Type B pancreatic cell (in vitro differentiated cells): ENCODE results near the gene LRRC3. TPM values are rescaled to one million over a fixed set of nuclear protein-coding genes. Genes with fewer than 3 reads are reported as not detected.

Source experiments
- DNase-seq: peaks from one replicate; pipeline ENCODE4 v3.0.0; 2021; ENCODE audit warnings: mixed read lengths; ENCODE audit not compliant: unreplicated experiment; ENCODE audit errors: extremely low spot score
- H3K27ac Mint-ChIP-seq: 2 replicates; pipeline ENCODE4 v1.8.0; 2021; ENCODE audit warnings: mild to moderate bottlenecking, mixed read lengths
- H3K27me3 Mint-ChIP-seq: 2 replicates; pipeline ENCODE4 v1.8.0; 2021; ENCODE audit warnings: mixed read lengths
- H3K36me3 Mint-ChIP-seq: 2 replicates; pipeline ENCODE4 v1.8.0; 2021; ENCODE audit warnings: mixed read lengths
- H3K4me1 Mint-ChIP-seq: one replicate; pipeline ENCODE4 v1.8.0; 2021; ENCODE audit warnings: mixed read lengths; ENCODE audit not compliant: unreplicated experiment
- H3K4me3 Mint-ChIP-seq: 2 replicates; pipeline ENCODE4 v1.8.0; 2021; ENCODE audit warnings: mild to moderate bottlenecking, mixed read lengths
- H3K9me3 Mint-ChIP-seq: 2 replicates; pipeline ENCODE4 v1.8.0; 2021; ENCODE audit warnings: mixed read lengths
- total RNA-seq: library from RNA; stranded (reverse); gene quantifications from 2 replicates; pipeline ENCODE4 v1.2.1, GENCODE V29; 2021; ENCODE audit warnings: low replicate concordance
- TF ChIP-seq, protein P1 (sequence below): fragments of 200-600 bp; sonication (generic); conservative IDR thresholded peaks from 2 replicates; pipeline ENCODE4 v1.5.0; 2021; ENCODE audit warnings: antibody characterized with exemption, mild to moderate bottlenecking

Gene LRRC3
- total RNA-seq, 1 donor from 2014 or later, result 8.7 TPM

DNA sequence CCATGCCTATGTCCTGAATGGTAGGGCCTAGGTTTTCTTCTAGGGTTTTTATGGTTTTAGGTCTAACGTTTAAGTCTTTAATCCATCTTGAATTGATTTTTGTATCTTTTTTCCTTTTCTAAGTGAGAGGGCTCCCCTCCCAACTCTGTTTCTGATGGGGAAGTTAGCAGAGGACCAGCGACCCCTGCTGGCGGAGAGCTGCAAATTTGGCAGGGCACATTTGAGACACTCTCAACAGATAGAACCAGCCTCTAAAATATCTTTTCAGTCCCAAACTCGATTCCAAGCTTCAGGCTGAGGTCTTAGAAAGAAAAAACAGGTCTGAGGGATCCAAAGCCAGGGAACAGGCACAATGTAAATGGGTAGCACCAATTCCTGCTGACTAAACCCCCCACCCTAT lies 32.5 kb downstream of the LRRC3 start:
- TF ChIP-seq, protein P1, sequence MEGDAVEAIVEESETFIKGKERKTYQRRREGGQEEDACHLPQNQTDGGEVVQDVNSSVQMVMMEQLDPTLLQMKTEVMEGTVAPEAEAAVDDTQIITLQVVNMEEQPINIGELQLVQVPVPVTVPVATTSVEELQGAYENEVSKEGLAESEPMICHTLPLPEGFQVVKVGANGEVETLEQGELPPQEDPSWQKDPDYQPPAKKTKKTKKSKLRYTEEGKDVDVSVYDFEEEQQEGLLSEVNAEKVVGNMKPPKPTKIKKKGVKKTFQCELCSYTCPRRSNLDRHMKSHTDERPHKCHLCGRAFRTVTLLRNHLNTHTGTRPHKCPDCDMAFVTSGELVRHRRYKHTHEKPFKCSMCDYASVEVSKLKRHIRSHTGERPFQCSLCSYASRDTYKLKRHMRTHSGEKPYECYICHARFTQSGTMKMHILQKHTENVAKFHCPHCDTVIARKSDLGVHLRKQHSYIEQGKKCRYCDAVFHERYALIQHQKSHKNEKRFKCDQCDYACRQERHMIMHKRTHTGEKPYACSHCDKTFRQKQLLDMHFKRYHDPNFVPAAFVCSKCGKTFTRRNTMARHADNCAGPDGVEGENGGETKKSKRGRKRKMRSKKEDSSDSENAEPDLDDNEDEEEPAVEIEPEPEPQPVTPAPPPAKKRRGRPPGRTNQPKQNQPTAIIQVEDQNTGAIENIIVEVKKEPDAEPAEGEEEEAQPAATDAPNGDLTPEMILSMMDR, result peak; percentile 73
- no peak for DNase-seq

DNA sequence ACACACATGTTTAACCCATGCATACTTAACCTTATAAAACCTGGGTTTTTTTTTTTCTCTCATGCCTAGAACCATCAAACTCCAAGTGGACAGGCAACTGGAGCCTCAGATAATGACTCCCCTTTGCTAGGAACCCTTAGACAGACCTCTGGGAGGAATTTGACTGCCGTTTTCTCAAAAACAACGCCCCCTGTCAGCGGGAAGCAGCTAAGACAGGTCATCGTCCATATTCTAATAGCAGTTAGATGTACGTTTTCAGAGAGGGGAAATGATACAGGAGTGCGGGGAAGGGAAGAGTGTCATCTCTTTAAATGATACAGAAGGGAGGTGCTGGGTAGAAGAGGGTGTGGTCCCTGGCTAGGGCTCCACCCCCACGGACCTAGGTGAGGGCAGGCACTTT lies 34.7 kb downstream of the LRRC3 start:
- Mint-ChIP-seq H3K27me3 (peaks cover 3% of the 10 kb centered on the region), H3K9me3 (peaks cover 14% of the 10 kb centered on the region), H3K4me1 (peaks cover 3% of the 10 kb centered on the region), H3K4me3 (no peak overlapping the region), H3K36me3 (peaks cover 19% of the 10 kb centered on the region), H3K27ac (no peak overlapping the region)
- no peak for DNase-seq
- TF ChIP-seq, protein P1, result peak; percentile 55

More for the DNA sequence above, 32.5 kb downstream of the LRRC3 start:
- peaks cover 3% of the 10 kb centered on the region for H3K27me3 Mint-ChIP-seq
- H3K9me3 Mint-ChIP-seq, result peaks cover 9% of the 10 kb centered on the region
- peak overlapping the region; percentile 54 for H3K4me3 Mint-ChIP-seq
- H3K36me3 Mint-ChIP-seq, result peaks cover 14% of the 10 kb centered on the region
- H3K4me1 Mint-ChIP-seq, result peaks cover 5% of the 10 kb centered on the region
- no peak overlapping the region for H3K27ac Mint-ChIP-seq

DNA sequence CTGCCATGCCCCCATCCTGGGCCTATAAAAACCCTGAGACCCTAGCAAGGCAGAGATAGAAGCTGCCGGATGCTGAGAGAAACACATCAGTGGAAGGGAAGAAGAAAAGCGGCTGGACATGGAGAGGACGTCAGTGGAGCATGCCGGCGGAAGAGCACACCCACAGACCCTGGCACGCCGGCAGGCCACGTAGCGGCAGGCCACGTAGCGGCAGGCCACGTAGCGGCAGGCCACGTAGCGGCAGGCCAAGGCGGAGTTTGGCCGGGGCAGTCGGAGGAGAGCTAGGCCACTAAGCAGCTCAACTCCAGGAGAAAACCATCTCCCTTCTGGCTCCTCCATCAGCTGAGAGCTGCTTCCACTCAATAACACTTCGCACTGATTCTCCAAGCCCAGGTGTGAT lies 35.1 kb downstream of the LRRC3 start:
- no peak overlapping the region for H3K4me3 Mint-ChIP-seq
- TF ChIP-seq, protein P1, result no peak
- no peaks in the 10 kb centered on the region for H3K4me1 Mint-ChIP-seq
- no peaks in the 10 kb centered on the region for H3K27me3 Mint-ChIP-seq
- peaks cover 14% of the 10 kb centered on the region for H3K9me3 Mint-ChIP-seq
- DNase-seq, result no peak
- no peak overlapping the region for H3K27ac Mint-ChIP-seq
- H3K36me3 Mint-ChIP-seq, result peaks cover 20% of the 10 kb centered on the region

DNA sequence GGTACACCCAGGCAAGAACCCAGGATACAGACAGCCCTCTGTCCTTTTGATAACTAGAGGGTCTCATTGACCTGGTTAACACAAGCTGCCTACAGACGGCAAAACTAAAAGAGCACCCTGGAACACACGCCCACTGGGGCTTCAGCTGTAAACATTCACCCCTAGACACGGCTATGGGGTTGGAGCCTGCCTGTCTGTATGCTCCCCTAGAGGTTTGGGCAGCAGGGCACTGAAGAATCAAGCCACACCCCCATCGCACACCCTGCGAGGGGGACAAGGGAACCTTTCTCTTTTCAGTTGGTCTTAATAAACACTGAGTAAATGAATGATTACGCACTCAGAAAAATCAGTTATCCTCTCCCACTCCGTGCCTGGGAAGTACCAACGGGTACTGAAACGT lies 35.5 kb downstream of the LRRC3 start:
- H3K4me1 Mint-ChIP-seq, result no peaks in the 10 kb centered on the region
- TF ChIP-seq, protein P1, result no peak
- no peak overlapping the region for H3K4me3 Mint-ChIP-seq
- H3K9me3 Mint-ChIP-seq, result peaks cover 14% of the 10 kb centered on the region
- H3K27ac Mint-ChIP-seq, result no peak overlapping the region
- no peak for DNase-seq
- no peaks in the 10 kb centered on the region for H3K27me3 Mint-ChIP-seq
- H3K36me3 Mint-ChIP-seq, result peaks cover 23% of the 10 kb centered on the region

DNA sequence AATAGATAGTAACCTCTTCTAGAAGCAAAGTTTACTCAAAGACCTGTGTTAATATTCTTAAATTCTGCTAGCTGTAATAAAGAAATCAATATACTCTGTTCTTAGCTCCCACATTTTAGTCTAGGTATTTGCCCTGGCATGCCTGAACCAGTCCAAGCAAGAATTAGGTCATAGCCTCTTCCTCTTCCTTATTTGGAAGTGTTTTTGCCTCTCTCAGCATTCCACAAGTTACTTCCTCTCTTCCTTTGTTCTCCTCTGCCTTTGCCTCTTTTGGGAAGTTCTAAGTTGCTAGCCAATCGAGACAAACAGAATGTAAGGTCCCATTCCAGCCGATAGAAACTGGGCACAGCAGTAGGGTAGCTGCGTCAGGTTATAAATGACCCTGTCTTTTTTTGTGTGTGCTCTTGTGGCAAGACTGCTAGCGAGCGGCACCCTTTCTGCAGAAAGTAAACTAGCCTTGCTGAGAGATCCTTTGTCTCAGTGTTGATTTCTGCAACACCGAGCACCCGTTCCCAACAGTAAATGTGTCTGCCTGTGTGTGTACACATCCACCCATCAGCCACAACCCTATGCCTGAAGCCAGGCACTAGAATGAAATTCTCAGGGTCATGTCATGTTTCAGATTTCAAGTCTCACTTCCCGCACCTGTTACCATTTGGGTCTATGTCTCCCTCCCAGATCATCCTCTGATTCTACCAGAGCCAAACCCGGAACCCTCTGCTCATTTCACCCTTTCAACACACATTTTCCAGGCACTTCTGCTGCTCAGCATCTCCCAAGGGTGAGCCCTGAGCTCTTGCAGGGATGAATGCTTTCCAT lies 37.5 kb downstream of the LRRC3 start:
- Mint-ChIP-seq H3K9me3 (peaks cover 14% of the 10 kb centered on the region), H3K36me3 (peaks cover 23% of the 10 kb centered on the region), H3K27ac (no peak overlapping the region), H3K4me3 (no peak overlapping the region), H3K27me3 (no peaks in the 10 kb centered on the region), H3K4me1 (peaks cover 5% of the 10 kb centered on the region)
- TF ChIP-seq, protein P1, result no peak
- no peak for DNase-seq
